ENCODE measurements around the gene PTPRJ.
"Not testable (repeated sequence)": the region's sequence is repeated elsewhere in the genome, so short reads cannot be mapped to it uniquely, and the experiment has no call there.

PTPRJ gene

GRCh38 chr11:48021201-48021820, 41.0 kb downstream of the PTPRJ start:
- not testable (repeated sequence) for H3K9me3 ChIP-seq (ENCODE audit: low read length); H3K36me3 ChIP-seq (ENCODE audit: insufficient read depth, low read length); H3K27me3 ChIP-seq (ENCODE audit: insufficient read depth, low read length); H3K4me3 ChIP-seq (ENCODE audit: low read length); H2AFZ ChIP-seq (ENCODE audit: low read depth, low read length)
- H3K4me1 ChIP-seq (ENCODE audit: insufficient read depth, low read length) = peaks cover 31% of the 10 kb centered on the region

- peaks cover 29% of the 10 kb centered on the region for H3K4me1 ChIP-seq (ENCODE audit: insufficient read depth, low read length)
- H3K36me3 ChIP-seq (ENCODE audit: insufficient read depth, low read length) = no peaks in the 10 kb centered on the region
- H3K4me3 ChIP-seq (ENCODE audit: low read length) = no peak overlapping the region
- H3K27me3 ChIP-seq (ENCODE audit: insufficient read depth, low read length) = no peaks in the 10 kb centered on the region
- no peak overlapping the region for H2AFZ ChIP-seq (ENCODE audit: low read depth, low read length)
- no peaks in the 10 kb centered on the region for H3K9me3 ChIP-seq (ENCODE audit: low read length)
These were observed 42.1 kb downstream of the PTPRJ start for GRCh38 chr11:48022445-48022844.

DNA sequence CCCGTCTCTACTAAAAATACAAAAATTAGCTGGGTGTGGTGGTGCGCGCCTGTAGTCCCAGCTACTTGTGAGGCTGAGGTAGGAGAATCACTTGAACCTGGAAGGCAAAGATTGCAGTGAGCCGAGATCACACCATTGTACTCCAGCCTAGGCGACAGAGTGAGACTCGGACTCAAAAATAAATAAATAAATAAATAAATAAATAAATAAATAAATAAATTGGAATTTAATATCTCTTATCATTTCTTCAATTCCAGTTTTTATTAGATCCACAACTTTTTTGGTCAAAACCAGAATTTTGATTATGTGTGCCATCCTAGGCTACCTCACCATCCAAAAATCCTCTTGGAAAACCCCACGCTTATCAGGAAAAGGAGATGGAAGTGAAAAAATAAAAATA, 43.2 kb downstream of the PTPRJ start:
- H3K4me1 ChIP-seq (ENCODE audit: insufficient read depth, low read length) = peaks cover 17% of the 10 kb centered on the region
- not testable (repeated sequence) for H3K36me3 ChIP-seq (ENCODE audit: insufficient read depth, low read length); H3K27me3 ChIP-seq (ENCODE audit: insufficient read depth, low read length); H3K9me3 ChIP-seq (ENCODE audit: low read length); H3K4me3 ChIP-seq (ENCODE audit: low read length); H2AFZ ChIP-seq (ENCODE audit: low read depth, low read length)

GRCh38 chr11:48024635-48025071, 44.3 kb downstream of the PTPRJ start:
- Histone ChIP-seq H3K36me3 (ENCODE audit: insufficient read depth, low read length) (no peaks in the 10 kb centered on the region), H3K27me3 (ENCODE audit: insufficient read depth, low read length) (no peaks in the 10 kb centered on the region), H3K4me3 (ENCODE audit: low read length) (no peak overlapping the region), H3K4me1 (ENCODE audit: insufficient read depth, low read length) (peaks cover 7% of the 10 kb centered on the region), H2AFZ (ENCODE audit: low read depth, low read length) (no peak overlapping the region), H3K9me3 (ENCODE audit: low read length) (no peaks in the 10 kb centered on the region)

- no peaks in the 10 kb centered on the region for H3K9me3 ChIP-seq (ENCODE audit: low read length)
- H2AFZ ChIP-seq (ENCODE audit: low read depth, low read length) = no peak overlapping the region
- peaks cover 7% of the 10 kb centered on the region for H3K4me1 ChIP-seq (ENCODE audit: insufficient read depth, low read length)
- H3K36me3 ChIP-seq (ENCODE audit: insufficient read depth, low read length) = no peaks in the 10 kb centered on the region
- H3K4me3 ChIP-seq (ENCODE audit: low read length) = no peak overlapping the region
- H3K27me3 ChIP-seq (ENCODE audit: insufficient read depth, low read length) = no peaks in the 10 kb centered on the region
These were observed 45.1 kb downstream of the PTPRJ start for GRCh38 chr11:48025293-48025983.

DNA sequence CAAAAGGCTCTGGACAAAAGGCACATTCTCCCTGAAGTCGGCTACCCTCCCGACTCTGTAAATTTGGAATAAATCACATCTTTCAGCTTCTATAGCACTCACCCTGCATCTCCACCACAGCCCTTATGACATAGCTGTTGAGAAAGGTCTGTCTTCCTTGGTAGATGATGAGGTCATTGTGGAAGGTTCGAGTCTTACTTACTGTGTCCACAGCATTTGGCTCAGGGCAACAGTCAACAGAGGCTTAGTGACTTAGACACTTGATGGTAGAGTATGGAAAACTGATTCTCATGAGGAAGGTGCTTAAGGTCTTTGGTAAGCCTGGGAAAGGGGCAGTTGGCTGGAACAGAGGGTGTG, 45.6 kb downstream of the PTPRJ start:
- Histone ChIP-seq H2AFZ (ENCODE audit: low read depth, low read length) (no peak overlapping the region), H3K4me1 (ENCODE audit: insufficient read depth, low read length) (peaks cover 7% of the 10 kb centered on the region), H3K4me3 (ENCODE audit: low read length) (no peak overlapping the region), H3K36me3 (ENCODE audit: insufficient read depth, low read length) (no peaks in the 10 kb centered on the region), H3K9me3 (ENCODE audit: low read length) (no peaks in the 10 kb centered on the region), H3K27me3 (ENCODE audit: insufficient read depth, low read length) (no peaks in the 10 kb centered on the region)

DNA sequence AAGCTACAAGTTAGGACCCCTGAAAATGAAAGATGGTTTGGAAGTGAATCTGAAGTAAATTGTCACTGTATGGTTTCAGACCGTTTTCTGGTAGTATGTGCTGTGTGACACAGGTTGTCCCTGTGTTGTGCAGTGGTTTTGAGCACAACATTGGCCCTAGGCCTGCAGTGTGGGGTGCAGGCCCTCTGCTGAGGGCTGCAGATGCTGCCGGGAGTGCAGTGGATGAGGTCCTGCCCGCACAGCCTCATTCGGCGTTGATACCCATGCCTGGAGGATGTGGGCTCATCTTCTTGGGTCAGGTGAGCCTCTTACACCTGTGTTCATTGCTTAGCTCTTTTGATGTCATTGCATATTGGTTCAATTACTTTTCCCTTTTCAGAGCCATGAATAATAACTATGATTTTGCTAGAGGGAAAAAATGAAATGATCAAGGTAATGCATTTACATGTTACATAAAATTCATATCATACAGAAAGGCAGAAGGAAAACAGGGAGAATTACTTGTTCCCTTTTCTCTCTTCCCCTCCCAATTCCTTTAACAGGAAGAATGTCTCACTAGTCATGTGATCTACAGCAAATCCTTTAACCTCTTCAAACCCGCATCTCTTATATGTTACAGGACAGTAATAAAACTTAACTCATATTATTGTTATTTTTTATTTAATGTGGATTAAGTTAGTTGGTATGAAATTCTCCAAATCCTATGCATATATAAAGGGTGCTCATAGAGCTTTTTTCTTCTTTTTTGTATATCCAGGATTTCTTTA, 48.7 kb downstream of the PTPRJ start:
- no peaks in the 10 kb centered on the region for H3K36me3 ChIP-seq (ENCODE audit: insufficient read depth, low read length)
- H3K9me3 ChIP-seq (ENCODE audit: low read length) = no peaks in the 10 kb centered on the region
- no peak overlapping the region for H2AFZ ChIP-seq (ENCODE audit: low read depth, low read length)
- peaks cover 10% of the 10 kb centered on the region for H3K4me1 ChIP-seq (ENCODE audit: insufficient read depth, low read length)
- H3K27me3 ChIP-seq (ENCODE audit: insufficient read depth, low read length) = no peaks in the 10 kb centered on the region
- no peak overlapping the region for H3K4me3 ChIP-seq (ENCODE audit: low read length)

- Histone ChIP-seq H3K4me1 (ENCODE audit: insufficient read depth, low read length) (peaks cover 10% of the 10 kb centered on the region), H3K9me3 (ENCODE audit: low read length) (no peaks in the 10 kb centered on the region), H3K4me3 (ENCODE audit: low read length) (no peak overlapping the region), H3K27me3 (ENCODE audit: insufficient read depth, low read length) (no peaks in the 10 kb centered on the region), H2AFZ (ENCODE audit: low read depth, low read length) (no peak overlapping the region), H3K36me3 (ENCODE audit: insufficient read depth, low read length) (no peaks in the 10 kb centered on the region)
These were observed 49.4 kb downstream of the PTPRJ start for GRCh38 chr11:48029681-48030290.

DNA sequence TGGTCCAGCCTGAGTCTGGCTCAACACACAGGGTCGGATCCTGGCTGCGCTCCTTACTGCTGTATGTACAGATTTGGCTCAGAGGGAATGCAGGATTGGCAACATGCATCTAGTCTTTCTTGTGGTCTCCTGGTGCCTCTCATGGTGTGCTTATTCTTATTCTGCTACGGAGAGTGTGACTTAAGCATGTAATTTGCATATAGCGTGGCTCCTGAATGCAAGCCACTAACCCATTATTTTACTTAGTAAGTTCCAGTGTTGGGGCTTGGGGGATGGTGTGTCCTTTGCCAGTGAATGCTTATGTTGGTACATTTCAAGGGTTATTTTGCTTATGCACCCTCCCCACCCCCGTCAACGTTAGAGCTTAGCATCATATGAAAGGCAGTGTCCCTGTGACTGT, 51.2 kb downstream of the PTPRJ start:
- H3K9me3 ChIP-seq (ENCODE audit: low read length) = no peaks in the 10 kb centered on the region
- H2AFZ ChIP-seq (ENCODE audit: low read depth, low read length) = no peak overlapping the region
- H3K36me3 ChIP-seq (ENCODE audit: insufficient read depth, low read length) = no peaks in the 10 kb centered on the region
- no peaks in the 10 kb centered on the region for H3K27me3 ChIP-seq (ENCODE audit: insufficient read depth, low read length)
- peaks cover 14% of the 10 kb centered on the region for H3K4me1 ChIP-seq (ENCODE audit: insufficient read depth, low read length)
- H3K4me3 ChIP-seq (ENCODE audit: low read length) = no peak overlapping the region

DNA sequence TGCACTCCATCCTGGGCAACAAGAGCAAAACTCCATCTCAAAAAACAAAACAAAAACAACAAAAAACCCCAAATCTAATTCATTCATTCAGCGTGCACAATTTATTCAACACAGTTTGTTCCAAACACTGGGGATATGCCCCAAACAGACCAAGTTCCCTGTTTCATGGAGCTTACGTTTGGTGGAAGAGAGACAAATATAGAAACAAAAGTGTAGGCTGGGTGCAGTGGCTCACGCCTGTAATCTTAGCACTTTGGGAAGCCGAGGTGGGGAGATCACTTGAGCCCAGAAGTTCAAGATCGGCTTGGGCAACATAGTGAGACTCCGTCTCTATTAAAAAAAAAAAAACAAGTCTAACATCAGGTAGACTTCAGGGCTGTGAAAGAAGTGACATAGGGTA, 52.4 kb downstream of the PTPRJ start:
- H3K4me3 ChIP-seq (ENCODE audit: low read length) = no peak overlapping the region
- H2AFZ ChIP-seq (ENCODE audit: low read depth, low read length) = no peak overlapping the region
- no peaks in the 10 kb centered on the region for H3K9me3 ChIP-seq (ENCODE audit: low read length)
- no peaks in the 10 kb centered on the region for H3K36me3 ChIP-seq (ENCODE audit: insufficient read depth, low read length)
- H3K27me3 ChIP-seq (ENCODE audit: insufficient read depth, low read length) = no peaks in the 10 kb centered on the region
- peaks cover 14% of the 10 kb centered on the region for H3K4me1 ChIP-seq (ENCODE audit: insufficient read depth, low read length)

DNA sequence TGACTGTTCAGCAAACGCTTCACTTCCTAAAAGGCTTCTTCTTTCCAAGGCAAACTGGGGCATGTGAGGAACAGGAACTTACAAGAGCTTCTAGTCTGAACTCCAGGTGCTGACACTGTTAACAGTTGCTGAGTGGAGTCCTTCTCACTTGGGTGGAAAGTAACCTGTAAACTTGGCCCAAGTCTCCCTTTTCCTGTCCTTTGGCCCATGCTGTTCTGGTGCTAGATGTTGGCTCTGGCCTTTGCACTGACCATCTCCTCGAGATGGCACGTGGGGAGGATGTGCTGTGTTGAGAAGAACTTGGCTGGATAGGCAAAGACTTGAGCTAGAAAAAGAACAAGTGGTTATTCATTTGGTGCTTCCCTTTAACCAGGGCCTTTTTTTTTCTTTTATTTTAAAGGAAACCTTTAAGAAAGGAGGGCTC, 53.6 kb downstream of the PTPRJ start:
- H2AFZ ChIP-seq (ENCODE audit: low read depth, low read length) = no peak overlapping the region
- H3K36me3 ChIP-seq (ENCODE audit: insufficient read depth, low read length) = no peaks in the 10 kb centered on the region
- no peak overlapping the region for H3K4me3 ChIP-seq (ENCODE audit: low read length)
- H3K4me1 ChIP-seq (ENCODE audit: insufficient read depth, low read length) = peaks cover 14% of the 10 kb centered on the region
- no peaks in the 10 kb centered on the region for H3K9me3 ChIP-seq (ENCODE audit: low read length)
- H3K27me3 ChIP-seq (ENCODE audit: insufficient read depth, low read length) = no peaks in the 10 kb centered on the region

DNA sequence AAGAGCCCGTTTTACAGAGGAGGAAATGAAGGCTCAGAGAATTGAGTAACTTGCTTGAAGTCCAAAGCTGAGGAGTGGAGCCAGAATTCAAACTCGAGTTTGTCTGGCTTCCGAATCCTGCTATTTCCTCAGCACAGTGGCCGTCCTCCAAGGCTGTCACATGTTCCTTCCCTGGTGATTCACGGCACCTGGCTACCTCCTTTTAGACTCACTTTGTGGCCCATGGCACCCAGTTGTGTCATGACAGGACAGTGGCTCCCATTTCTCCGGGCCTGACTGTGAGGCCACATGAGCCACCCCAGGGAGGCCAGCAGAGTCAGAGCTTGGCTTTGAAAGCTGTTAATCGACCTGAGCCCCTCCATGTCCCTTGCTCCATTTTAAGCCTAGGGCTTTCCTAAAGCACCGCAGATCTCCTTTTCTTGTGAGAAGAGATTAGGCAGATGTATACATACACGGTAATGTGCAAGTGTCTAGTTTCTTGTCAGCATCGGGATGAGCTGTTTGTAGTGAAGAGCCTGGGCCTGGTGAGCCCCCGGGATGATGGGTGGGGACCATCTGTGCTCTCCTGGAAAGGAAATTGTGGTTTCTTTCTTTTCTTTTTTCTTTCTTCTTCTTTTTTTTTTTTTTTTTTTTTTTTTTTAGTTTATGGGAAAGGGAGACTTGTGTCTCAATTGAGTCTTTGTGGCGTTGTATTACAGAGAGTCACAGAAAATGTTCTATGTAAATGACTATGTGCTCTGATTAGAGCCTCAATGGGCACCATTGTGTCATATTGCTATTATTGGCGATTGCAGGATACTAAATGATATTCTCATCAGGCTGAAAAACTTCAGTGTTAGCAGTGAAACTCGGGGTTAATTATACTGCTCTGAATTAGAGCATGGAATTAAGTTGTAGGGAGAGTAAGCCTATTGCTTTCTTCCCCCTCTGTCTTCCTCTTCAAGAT, 54.8 kb downstream of the PTPRJ start:
- Histone ChIP-seq H2AFZ (ENCODE audit: low read depth, low read length) (no peak overlapping the region), H3K27me3 (ENCODE audit: insufficient read depth, low read length) (no peaks in the 10 kb centered on the region), H3K9me3 (ENCODE audit: low read length) (no peaks in the 10 kb centered on the region), H3K36me3 (ENCODE audit: insufficient read depth, low read length) (no peaks in the 10 kb centered on the region), H3K4me3 (ENCODE audit: low read length) (no peak overlapping the region), H3K4me1 (ENCODE audit: insufficient read depth, low read length) (peaks cover 14% of the 10 kb centered on the region)

Data from neuron (in vitro differentiated cells).